BJ (cell line): Measurements from ENCODE around the gene DDX17. TPM values are rescaled to one million over a fixed set of nuclear protein-coding genes. Genes with fewer than 3 reads are reported as not detected.

Experiments
- CTCF ChIA-PET: fragments of 350-600 bp; formaldehyde crosslinking; extraction: SDS; loops from one replicate; lab custom pipeline; 2021; ENCODE audit warnings: antibody characterized with exemption, inconsistent platforms; lab: Yijun Ruan, JAX
- POLR2A ChIA-PET: fragments of 300-600 bp; sonication (Branson Sonifier 250); formaldehyde crosslinking; extraction: SDS; loops from one replicate; lab custom pipeline; 2021; ENCODE audit warnings: antibody characterized with exemption; lab: Charles Lee
- DNase-seq: peaks from one replicate; pipeline ENCODE4 v3.0.0-alpha.2; 2011; ENCODE audit warnings: low read depth
- H3K27me3 ChIP-seq: 2 replicates; pipeline ENCODE4 v1.6.0; 2011; ENCODE audit warnings: low read length; ENCODE audit not compliant: control insufficient read depth, insufficient read depth
- H3K36me3 ChIP-seq: 2 replicates; pipeline ENCODE4 v1.5.1; 2011; ENCODE audit warnings: low read length; ENCODE audit not compliant: control insufficient read depth, insufficient read depth
- H3K4me3 ChIP-seq: 2 replicates; pipeline ENCODE4 v1.5.1; 2011; ENCODE audit warnings: low read depth, mild to moderate bottlenecking, control low read depth, low read length
- CTCF ChIP-seq: IDR thresholded peaks from 2 replicates; pipeline ENCODE4 v1.5.1; 2011; ENCODE audit warnings: low read depth, mild to moderate bottlenecking, control low read depth, inconsistent platforms, low read length, moderate library complexity; ENCODE audit not compliant: insufficient read depth
- polyA plus RNA-seq: library from polyadenylated mRNA; depleted of rRNA; stranded (reverse); fragments of >200 nt; gene quantifications from 2 replicates; pipeline ENCODE4 v1.2.3, GENCODE V29; 2011

Gene DDX17
- polyA plus RNA-seq, 1 experiment = 318 TPM

- no peak for DNase-seq
- ChIA-PET POLR2A (interaction anchor here (0.5 kb wide), 1 partner anchor 11 kb away, joined by 11 read pairs; no protein-coding TSS in a partner anchor), CTCF (interaction anchor here (1.2 to 1.6 kb wide), 2 partner anchors 9 to 16 kb away, joined by 3 to 6 read pairs; no protein-coding TSS in a partner anchor)
- peaks cover 12% of the 10 kb centered on the region for H3K36me3 ChIP-seq
- H3K27me3 ChIP-seq = no peaks in the 10 kb centered on the region
- peak overlapping the region; percentile 91 for H3K4me3 ChIP-seq
- TF ChIP-seq CTCF = no peak
These were observed 3.1 kb downstream of the DDX17 start for GRCh38 chr22:38503021-38503420.

- Histone ChIP-seq H3K36me3 (peaks cover 15% of the 10 kb centered on the region), H3K27me3 (no peaks in the 10 kb centered on the region), H3K4me3 (no peak overlapping the region)
- no peak for DNase-seq
- ChIA-PET POLR2A (interaction anchor here (0.7 kb wide), 1 partner anchor 215 kb away, joined by 3 read pairs; no protein-coding TSS in a partner anchor), CTCF (interaction anchor here (0.5 to 1.6 kb wide), 3 partner anchors 8 to 22 kb away, joined by 3 to 6 read pairs (median 3); no protein-coding TSS in a partner anchor)
- TF ChIP-seq CTCF = no peak
These were observed 4.1 kb downstream of the DDX17 start for GRCh38 chr22:38501797-38502672.

- ChIA-PET POLR2A (no interaction called here), CTCF (no interaction called here)
- no peak for DNase-seq
- no peak overlapping the region for H3K4me3 ChIP-seq
- TF ChIP-seq CTCF = no peak
- peaks cover 31% of the 10 kb centered on the region for H3K36me3 ChIP-seq
- no peaks in the 10 kb centered on the region for H3K27me3 ChIP-seq
These were observed 8.2 kb downstream of the DDX17 start for GRCh38 chr22:38497869-38498268.

- Histone ChIP-seq H3K4me3 (no peak overlapping the region), H3K36me3 (peaks cover 41% of the 10 kb centered on the region), H3K27me3 (no peaks in the 10 kb centered on the region)
- POLR2A ChIA-PET = no interaction called here
- DNase-seq = no peak
- CTCF ChIA-PET = interaction anchor here (1.9 kb wide), 1 partner anchor 9 kb away, joined by 6 read pairs; no protein-coding TSS in a partner anchor
- no peak for TF ChIP-seq CTCF
These were observed 11.2 kb downstream of the DDX17 start for GRCh38 chr22:38494939-38495338.

- no peak for DNase-seq
- peaks cover 44% of the 10 kb centered on the region for H3K36me3 ChIP-seq
- CTCF ChIA-PET = interaction anchor here (1.6 to 1.9 kb wide), 2 partner anchors 8 to 9 kb away, joined by 6 read pairs; no protein-coding TSS in a partner anchor
- POLR2A ChIA-PET = no interaction called here
- TF ChIP-seq CTCF = no peak
- H3K27me3 ChIP-seq = no peaks in the 10 kb centered on the region
- H3K4me3 ChIP-seq = no peak overlapping the region
These were observed 11.6 kb downstream of the DDX17 start for GRCh38 chr22:38494498-38494897.
